ENCODE measurements around the gene PIK3CD. TPM values are rescaled to one million over a fixed set of nuclear protein-coding genes. Genes with fewer than 3 reads are reported as not detected.
A peak's percentile ranks its signal among the peaks of the same experiment; 100 is the strongest.

PIK3CD gene
- total and polyA plus RNA-seq, 10 of the 15 experiments (the other 5 are each of a cell fraction or from before 2014, with no cell fraction given), result 7.0 to 101 (median 51.1) TPM

- H3K36me3 ChIP-seq (ENCODE audit: control insufficient read depth in 2 of 2, insufficient read depth in 2 of 2, low read length in 1 of 2), result peaks cover 36 to 62% of the 10 kb centered on the region in 2 experiments
- H3K4me3 ChIP-seq, result no peak overlapping the region
- H4K20me1 ChIP-seq (ENCODE audit: control insufficient read depth, insufficient read depth), result no peaks in the 10 kb centered on the region
- H3K9me3 ChIP-seq (replicated peaks; ENCODE audit: control insufficient read depth, insufficient read depth, low read length), result no peaks in the 10 kb centered on the region; the same call in 2 of the 3 replicates
- ChIA-PET RAD21 (ENCODE audit: unreplicated experiment) (no interaction called here), POLR2A (interaction anchor here (0.6 kb wide), 1 partner anchor 10 kb away, joined by 3 read pairs; no protein-coding TSS in a partner anchor), CTCF (no interaction called here), SMC1A (ENCODE audit: uncharacterized antibody, unreplicated experiment) (interaction anchor here (0.8 kb wide), 1 partner anchor 103 kb away, joined by 3 read pairs; no protein-coding TSS in a partner anchor)
- no peak for ATAC-seq
- intact Hi-C loops (cut with micrococcal nuclease; ENCODE audit: unreplicated experiment) (no loop called here), in situ Hi-C loops (cut with MboI) (no loop called here)
- no peak overlapping the region for H3K9ac ChIP-seq (ENCODE audit: control insufficient read depth, insufficient read depth, low read length)
- no peaks in the 10 kb centered on the region for H3K79me2 ChIP-seq (ENCODE audit: control insufficient read depth, insufficient read depth, low read length)
- BruUV-seq (replicated peaks), result no TSS peak
- no peak overlapping the region for H2AFZ ChIP-seq (ENCODE audit: control insufficient read depth, low read depth, low read length)
- H3K4me1 ChIP-seq (ENCODE audit: control insufficient read depth, insufficient read depth, low read length), result peaks cover 5% of the 10 kb centered on the region; the same call in 1 of the 2 replicates
- 90% methylated on average over 18 of the region's 18 CpGs for WGBS (ENCODE audit: insufficient coverage, insufficient replicate concordance, low lambda C conversion rate, missing lambda C conversion rate)
- TF ChIP-seq PAX5 (IDR thresholded peaks at IDR 0.05; ENCODE audit: borderline replicate concordance, low read depth, low read length) (no peak), POLR2AphosphoS5 (IDR thresholded peaks at IDR 0.05; ENCODE audit: low read length) (0 out of 2 replicates have a peak, but pooled peaks have one; percentile 3), POLR2A (IDR thresholded peaks at IDR 0.05; ENCODE audit: low read depth, low read length) (peak; percentile 49; the same call in 1 of the 2 replicates)
- H3K4me2 ChIP-seq (ENCODE audit: control insufficient read depth, insufficient read depth), result no peak overlapping the region
- H3K27ac ChIP-seq (ENCODE audit: control insufficient read depth, insufficient read depth), result no peak overlapping the region
- no peaks in the 10 kb centered on the region for H3K27me3 ChIP-seq (replicated peaks in 1 of 2; ENCODE audit: control insufficient read depth in 2 of 2, insufficient read depth in 2 of 2, low read length in 1 of 2)
- no peak for DNase-seq (ENCODE audit: low read depth, low spot score)
- no peak for FAIRE-seq
Measured at GRCh38 chr1:9731561-9731960, 80.0 kb downstream of the PIK3CD start.

GRCh38 chr1:9732123-9732971 is 80.8 kb downstream of the PIK3CD start:
- peak; percentile 16 for ATAC-seq
- SMC1A ChIA-PET (ENCODE audit: uncharacterized antibody, unreplicated experiment), result interaction anchor here (0.8 to 1.2 kb wide), 2 partner anchors 104 to 137 kb away, joined by 3 read pairs; no protein-coding TSS in a partner anchor
- POLR2A ChIA-PET, result interaction anchor here (0.6 kb wide), 2 partner anchors 23 to 128 kb away, joined by 3 read pairs; no protein-coding TSS in a partner anchor
- WGBS (ENCODE audit: insufficient coverage, insufficient replicate concordance, low lambda C conversion rate, missing lambda C conversion rate), result 37% methylated on average over 18 of the region's 18 CpGs
- H3K9ac ChIP-seq (ENCODE audit: control insufficient read depth, insufficient read depth, low read length), result no peak overlapping the region
- H2AFZ ChIP-seq (ENCODE audit: control insufficient read depth, low read depth, low read length), result no peak overlapping the region
- no peaks in the 10 kb centered on the region for H4K20me1 ChIP-seq (ENCODE audit: control insufficient read depth, insufficient read depth)
- FAIRE-seq, result no peak
- CTCF ChIA-PET, result interaction anchor here (1.8 kb wide), 1 partner anchor 138 kb away, joined by 4 read pairs; no protein-coding TSS in a partner anchor
- no peak overlapping the region for H3K4me3 ChIP-seq
- DNase-seq (ENCODE audit: low read depth, low spot score), result no peak
- no peak overlapping the region for H3K4me2 ChIP-seq (ENCODE audit: control insufficient read depth, insufficient read depth)
- H3K4me1 ChIP-seq (ENCODE audit: control insufficient read depth, insufficient read depth, low read length), result peaks cover 5% of the 10 kb centered on the region; the same call in 1 of the 2 replicates
- peaks cover 40 to 54% of the 10 kb centered on the region in 2 experiments for H3K36me3 ChIP-seq (ENCODE audit: control insufficient read depth in 2 of 2, insufficient read depth in 2 of 2, low read length in 1 of 2)
- H3K27ac ChIP-seq (ENCODE audit: control insufficient read depth, insufficient read depth), result no peak overlapping the region
- no peaks in the 10 kb centered on the region for H3K27me3 ChIP-seq (replicated peaks in 1 of 2; ENCODE audit: control insufficient read depth in 2 of 2, insufficient read depth in 2 of 2, low read length in 1 of 2)
- H3K9me3 ChIP-seq (replicated peaks; ENCODE audit: control insufficient read depth, insufficient read depth, low read length), result no peaks in the 10 kb centered on the region; the same call in 2 of the 3 replicates
- no TSS peak for BruUV-seq (replicated peaks)
- no peaks in the 10 kb centered on the region for H3K79me2 ChIP-seq (ENCODE audit: control insufficient read depth, insufficient read depth, low read length)
- TF ChIP-seq, protein P1, sequence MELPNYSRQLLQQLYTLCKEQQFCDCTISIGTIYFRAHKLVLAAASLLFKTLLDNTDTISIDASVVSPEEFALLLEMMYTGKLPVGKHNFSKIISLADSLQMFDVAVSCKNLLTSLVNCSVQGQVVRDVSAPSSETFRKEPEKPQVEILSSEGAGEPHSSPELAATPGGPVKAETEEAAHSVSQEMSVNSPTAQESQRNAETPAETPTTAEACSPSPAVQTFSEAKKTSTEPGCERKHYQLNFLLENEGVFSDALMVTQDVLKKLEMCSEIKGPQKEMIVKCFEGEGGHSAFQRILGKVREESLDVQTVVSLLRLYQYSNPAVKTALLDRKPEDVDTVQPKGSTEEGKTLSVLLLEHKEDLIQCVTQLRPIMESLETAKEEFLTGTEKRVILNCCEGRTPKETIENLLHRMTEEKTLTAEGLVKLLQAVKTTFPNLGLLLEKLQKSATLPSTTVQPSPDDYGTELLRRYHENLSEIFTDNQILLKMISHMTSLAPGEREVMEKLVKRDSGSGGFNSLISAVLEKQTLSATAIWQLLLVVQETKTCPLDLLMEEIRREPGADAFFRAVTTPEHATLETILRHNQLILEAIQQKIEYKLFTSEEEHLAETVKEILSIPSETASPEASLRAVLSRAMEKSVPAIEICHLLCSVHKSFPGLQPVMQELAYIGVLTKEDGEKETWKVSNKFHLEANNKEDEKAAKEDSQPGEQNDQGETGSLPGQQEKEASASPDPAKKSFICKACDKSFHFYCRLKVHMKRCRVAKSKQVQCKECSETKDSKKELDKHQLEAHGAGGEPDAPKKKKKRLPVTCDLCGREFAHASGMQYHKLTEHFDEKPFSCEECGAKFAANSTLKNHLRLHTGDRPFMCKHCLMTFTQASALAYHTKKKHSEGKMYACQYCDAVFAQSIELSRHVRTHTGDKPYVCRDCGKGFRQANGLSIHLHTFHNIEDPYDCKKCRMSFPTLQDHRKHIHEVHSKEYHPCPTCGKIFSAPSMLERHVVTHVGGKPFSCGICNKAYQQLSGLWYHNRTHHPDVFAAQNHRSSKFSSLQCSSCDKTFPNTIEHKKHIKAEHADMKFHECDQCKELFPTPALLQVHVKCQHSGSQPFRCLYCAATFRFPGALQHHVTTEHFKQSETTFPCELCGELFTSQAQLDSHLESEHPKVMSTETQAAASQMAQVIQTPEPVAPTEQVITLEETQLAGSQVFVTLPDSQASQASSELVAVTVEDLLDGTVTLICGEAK (IDR thresholded peaks at IDR 0.05; ENCODE audit: borderline replicate concordance), result no peak
- TF ChIP-seq PML (IDR thresholded peaks at IDR 0.05; ENCODE audit: low read length) (peak; percentile 62; the same call in 1 of the 2 replicates), POLR2A (IDR thresholded peaks at IDR 0.05; ENCODE audit: low read depth, low read length) (peak; percentile 38; the same call in 1 of the 2 replicates), ELK1 (IDR thresholded peaks at IDR 0.05; ENCODE audit: low read depth, low read length) (no peak), POLR2AphosphoS2 (IDR thresholded peaks at IDR 0.05; ENCODE audit: low read depth, low read length) (peak; percentile 9; the same call in 1 of the 2 replicates), MTA3 (IDR thresholded peaks at IDR 0.05; ENCODE audit: borderline replicate concordance, low read length) (peak; percentile 66; the same call in 1 of the 2 replicates)
- RAD21 ChIA-PET (ENCODE audit: unreplicated experiment), result interaction anchor here (0.6 kb wide), 1 partner anchor 106 kb away, joined by 5 read pairs; no protein-coding TSS in a partner anchor
- in situ Hi-C loops (cut with MboI) (no loop called here), intact Hi-C loops (cut with micrococcal nuclease; ENCODE audit: unreplicated experiment) (no loop called here)
